ENCODE measurements around the gene UBA3.

UBA3 gene

DNA sequence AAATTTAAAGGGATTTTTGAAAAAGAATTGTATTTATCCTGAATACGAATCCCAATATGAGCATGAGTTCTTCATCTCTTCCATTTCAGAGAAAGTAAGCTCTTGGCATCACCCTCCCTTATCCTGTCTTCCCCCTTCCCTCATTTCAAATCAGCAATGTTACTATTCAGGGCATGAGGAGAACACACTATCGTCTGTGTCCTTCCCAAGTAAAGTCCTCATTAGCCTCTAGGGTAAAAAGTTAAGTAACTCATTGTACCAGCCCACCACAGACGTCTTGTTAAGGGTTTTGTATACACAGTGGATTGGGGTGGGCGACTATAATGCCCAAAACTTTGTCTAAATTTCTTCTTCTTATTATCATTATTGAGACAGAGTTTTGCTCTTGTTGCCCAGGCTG, 19.4 kb upstream of the UBA3 start:
- no peak for DNase-seq (ENCODE audit: low read depth, low spot score)

- DNase-seq (ENCODE audit: low read depth, low spot score) = no peak
Measured at GRCh38 chr3:69097407-69098086, 17.4 kb upstream of the UBA3 start.

- DNase-seq (ENCODE audit: low read depth, low spot score) = no peak
Measured at GRCh38 chr3:69096299-69096698, 16.1 kb upstream of the UBA3 start.

GRCh38 chr3:69095636-69096035, 15.5 kb upstream of the UBA3 start:
- no peak for DNase-seq (ENCODE audit: low read depth, low spot score)

DNA sequence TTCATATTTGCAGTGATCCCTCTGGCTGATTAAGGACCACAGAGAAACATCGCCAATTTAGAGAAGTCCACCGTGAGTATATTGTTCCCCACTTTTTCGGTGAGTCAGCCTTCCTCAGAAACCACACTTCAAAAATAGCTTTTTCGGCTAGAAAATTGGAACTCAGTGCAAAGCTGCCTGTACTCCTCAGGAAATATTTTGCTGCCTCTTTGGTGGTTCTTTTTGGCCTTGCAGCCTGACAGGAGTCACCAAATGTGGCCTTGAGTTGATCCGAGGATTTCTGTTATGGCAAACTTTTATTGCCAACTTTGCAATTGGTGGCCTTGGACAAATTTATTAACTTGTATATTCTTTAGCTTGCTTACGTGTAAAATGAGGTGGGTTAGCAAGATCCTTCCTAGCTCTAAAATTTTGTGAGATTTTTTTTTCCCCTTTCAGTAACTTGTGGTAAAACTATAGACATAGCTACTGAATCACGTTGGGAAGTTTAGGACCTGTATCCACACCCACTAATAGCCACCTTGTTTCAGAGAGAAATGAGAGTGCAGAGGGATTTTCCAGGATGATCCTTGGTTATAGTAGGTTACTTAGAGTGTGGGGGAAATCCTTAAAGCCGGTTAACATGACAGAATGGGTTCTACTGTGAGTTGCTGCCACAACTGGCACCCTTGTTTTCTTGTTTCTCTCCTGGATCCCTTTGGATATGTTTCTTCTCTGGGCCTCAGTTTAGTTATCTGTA, 14.5 kb upstream of the UBA3 start:
- DNase-seq (ENCODE audit: low read depth, low spot score) = no peak

GRCh38 chr3:69092030-69092516, 11.9 kb upstream of the UBA3 start:
- no peak for DNase-seq (ENCODE audit: low read depth, low spot score)

DNA sequence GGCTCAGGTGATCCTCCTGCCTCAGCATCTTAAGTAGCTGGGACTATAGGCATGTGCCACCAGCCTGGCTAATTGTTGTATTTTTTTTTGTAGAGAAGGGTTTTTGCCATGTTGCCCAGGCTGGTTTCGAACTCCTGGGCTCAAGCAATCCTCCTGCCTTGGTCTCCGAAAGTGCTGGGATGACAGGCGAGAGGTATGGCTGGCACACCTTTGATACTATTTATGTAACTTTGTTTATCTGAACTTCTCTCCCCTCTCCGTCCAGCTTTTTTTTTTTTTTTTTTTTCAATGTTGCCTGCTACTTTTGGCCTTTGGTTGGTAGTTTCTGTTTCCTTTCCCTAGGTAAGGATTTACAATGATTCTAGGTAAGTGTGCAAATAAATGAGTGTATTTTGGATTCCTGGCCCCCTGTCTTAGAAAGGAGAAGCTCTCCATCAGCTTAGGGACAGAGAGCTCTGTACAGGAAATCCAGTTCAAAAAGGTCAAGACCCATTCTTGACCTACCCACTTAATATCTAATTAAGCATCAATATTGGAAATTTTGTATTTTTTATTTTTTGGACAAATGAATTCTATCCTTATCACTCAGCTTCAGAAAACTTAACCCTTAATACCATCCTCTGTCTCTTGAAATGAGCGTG, 11.3 kb upstream of the UBA3 start:
- no peak for DNase-seq (ENCODE audit: low read depth, low spot score)

DNA sequence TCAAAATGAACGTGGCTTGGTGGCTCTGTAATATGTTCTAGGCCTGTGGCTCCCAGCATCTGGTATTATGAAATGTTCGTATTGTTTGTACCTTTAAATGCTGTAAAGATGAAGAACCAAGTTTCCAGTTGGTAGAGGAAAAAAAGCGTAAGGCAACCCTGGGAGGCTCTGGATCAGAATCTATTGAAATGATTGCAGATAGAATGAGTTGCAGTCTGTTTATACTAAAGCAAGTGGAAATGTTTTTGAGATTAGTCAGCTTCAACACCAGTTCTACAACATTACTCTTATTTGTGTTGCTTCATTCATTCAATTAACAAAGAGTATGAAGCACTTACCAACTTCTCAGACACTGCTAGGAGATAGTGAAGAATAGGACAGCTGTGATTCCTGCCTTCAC, 9.9 kb upstream of the UBA3 start:
- no peak for DNase-seq (ENCODE audit: low read depth, low spot score)

DNA sequence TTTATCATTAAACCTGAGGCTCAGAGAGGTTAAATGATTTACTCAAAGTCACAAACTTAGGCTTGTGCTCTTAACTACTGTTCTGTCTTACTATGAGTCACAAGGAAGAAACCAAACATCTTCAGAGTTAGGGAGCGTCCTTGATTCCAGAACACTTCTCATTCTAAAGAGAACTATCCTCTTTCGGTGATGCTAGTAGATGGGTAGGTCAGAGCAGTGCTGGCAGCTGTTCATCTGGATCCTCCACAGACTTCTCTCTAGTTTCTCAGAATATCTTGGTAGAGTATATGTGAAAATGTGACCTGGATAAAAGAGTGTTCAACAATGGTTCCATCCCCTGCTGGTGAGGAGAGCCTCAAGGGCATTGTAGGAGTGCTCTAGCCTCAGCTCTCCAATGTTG, 7.9 kb upstream of the UBA3 start:
- no peak for DNase-seq (ENCODE audit: low read depth, low spot score)

DNA sequence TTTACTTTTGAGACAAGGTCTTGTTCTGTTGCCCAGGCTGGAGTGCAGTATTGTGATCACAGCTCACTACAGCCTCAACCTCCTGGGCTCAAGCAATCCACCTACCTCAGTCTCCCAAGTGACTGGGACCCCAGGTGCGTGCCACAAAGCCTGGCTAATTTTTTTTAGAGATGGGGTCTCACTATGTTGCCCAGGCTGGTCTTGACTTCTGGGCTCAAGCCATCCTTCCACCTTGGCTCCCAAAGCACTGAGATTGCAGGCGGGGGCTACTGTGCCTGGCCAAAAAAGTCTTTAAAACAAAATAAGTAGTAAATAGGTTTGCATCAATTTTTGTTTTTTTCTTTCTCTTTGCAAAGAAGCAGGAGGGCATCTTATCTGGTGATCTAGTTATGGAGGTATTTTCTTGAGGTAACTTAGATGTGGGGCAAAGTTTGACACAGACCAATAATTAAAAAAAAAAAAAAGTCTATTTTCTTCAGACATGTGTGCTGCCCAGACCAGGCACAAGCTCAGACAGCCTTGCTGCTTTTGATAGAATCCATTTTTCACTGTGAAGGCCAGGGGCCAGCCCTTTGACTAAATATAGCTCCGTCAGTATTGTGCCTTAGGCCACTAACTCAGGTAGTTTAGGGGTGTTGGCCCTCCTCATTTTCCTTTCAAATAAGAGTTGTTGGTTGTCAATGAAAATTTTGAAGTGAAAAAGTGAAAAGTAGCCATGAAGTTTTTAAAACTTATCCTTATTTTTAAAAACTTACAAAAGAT, 7.0 kb upstream of the UBA3 start:
- DNase-seq (ENCODE audit: low read depth, low spot score) = no peak

DNA sequence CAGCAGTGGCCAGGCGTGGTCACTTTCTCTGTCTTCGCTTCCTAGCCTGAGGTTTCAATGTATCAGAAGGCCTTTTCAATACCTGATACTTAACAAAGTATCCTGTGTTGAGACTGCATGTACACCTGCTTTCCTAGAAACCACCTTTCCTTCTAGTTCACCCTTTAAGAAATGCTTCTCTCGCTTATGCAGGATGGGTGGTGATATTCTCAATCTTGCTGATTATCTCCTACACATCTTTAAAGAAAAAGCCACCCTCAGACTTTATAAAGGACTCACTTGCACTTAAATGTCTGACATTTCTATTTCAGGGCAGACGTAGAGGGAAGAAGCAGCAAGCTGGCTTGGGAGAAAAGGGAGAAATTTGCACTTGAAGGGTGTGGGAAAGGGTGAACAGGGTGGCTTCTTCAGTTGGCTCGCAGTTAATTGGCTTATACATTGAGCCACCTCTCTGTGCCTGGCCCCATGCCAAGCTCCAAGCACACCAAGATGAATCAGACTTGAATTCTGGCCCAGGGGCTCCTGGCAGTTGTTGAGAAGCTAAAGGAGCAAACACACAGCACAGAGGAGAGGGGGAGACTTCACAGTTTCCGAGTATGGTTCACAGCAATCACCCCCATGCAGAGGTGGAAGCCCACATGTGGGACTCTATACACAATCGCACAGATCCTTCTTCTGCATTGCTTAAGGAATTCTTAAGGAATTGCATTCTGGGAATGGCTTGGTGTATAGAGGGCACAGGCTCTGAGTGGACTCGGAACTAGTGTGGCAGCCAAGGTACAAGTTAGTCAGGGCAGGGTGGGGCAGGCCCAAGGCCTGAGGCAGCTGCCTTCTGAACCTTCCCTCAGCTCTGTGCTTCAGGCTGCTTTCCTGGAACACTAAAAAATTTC, 5.9 kb upstream of the UBA3 start:
- no peak for DNase-seq (ENCODE audit: low read depth, low spot score)

DNA sequence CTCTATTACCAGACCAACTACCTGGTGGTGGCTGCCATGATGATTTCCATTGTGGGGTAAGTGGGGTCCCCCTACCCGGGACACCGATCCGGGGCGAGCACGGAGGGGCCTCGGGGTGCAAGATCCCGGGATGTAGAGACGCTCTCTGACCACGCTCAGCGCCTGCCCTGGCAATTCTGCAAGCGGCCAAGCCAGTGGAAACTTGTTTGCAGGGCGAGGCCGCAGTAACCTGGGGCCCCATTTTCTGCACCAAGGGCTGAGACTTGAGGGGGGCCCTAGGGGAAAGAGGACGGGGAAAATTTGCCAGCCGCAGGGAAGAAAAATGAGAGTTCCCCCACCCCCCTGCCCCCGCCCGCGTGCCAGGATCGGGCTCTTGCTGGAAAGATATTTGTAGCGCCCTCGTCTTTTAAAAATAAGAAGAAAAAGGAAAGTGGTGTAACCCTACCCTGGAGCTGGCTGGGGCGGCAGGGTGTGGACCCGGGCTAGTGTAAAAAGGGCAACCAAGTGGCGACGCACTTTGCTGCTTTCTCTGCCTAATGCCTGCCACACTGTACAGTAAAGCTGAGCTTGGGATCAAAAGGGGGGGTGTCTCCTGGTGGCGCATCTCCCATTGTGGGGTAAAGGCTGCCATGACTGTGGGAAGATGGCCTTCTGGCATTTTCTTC, 5.1 kb upstream of the UBA3 start:
- no peak for DNase-seq (ENCODE audit: low read depth, low spot score)

GRCh38 chr3:69084326-69085167, 4.4 kb upstream of the UBA3 start, which contains the start of gene ARL6IP5:
Gene ARL6IP5 (plus strand): TSS chr3:69084937. CDS start chr3:69085048, 111 bp downstream.
- peak; percentile 84 for DNase-seq (ENCODE audit: low read depth, low spot score)

- DNase-seq (ENCODE audit: low read depth, low spot score) = peak; percentile 62
Measured at GRCh38 chr3:69082805-69083204, 2.6 kb upstream of the UBA3 start.

DNA sequence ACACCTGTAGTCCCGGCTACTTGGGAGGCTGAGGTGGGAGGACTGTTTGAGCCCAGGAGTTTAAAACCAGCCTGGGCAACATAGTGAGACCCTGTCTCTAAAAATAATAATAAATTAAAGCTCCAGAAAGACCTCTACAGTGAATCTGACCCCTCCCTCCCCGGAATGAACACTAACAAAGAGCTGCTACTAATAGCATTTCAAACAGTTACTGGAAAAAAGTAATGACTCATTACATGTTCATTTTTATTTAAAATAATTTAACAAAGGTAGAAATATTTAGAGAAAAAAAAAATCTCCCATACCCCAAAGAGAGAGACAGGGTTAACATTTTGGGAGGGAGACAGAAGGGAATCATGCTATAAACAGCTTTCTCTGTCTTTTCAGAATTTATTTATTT, 2.2 kb upstream of the UBA3 start:
- DNase-seq (ENCODE audit: low read depth, low spot score) = no peak

- DNase-seq (ENCODE audit: low read depth, low spot score) = no peak
Measured at GRCh38 chr3:69081583-69082262, 1.6 kb upstream of the UBA3 start.

- no peak for DNase-seq (ENCODE audit: low read depth, low spot score)
Measured at GRCh38 chr3:69079269-69080159, 651 bp downstream of the UBA3 start.

GRCh38 chr3:69072928-69073327, 7.2 kb downstream of the UBA3 start:
- DNase-seq (ENCODE audit: low read depth, low spot score) = no peak

Data from activated CD4-positive, CD25-positive, alpha-beta regulatory T cell treated with anti-CD3 and anti-CD28 coated beads, Interleukin-2, amount 50 U/mL, for 16 hours (primary cell).